Measurements from ENCODE around the gene TXLNA. TPM values are rescaled to one million over a fixed set of nuclear protein-coding genes. Genes with fewer than 3 reads are reported as not detected.
"Not testable (repeated sequence)": the region's sequence is repeated elsewhere in the genome, so short reads cannot be mapped to it uniquely, and the experiment has no call there.

The TXLNA gene
- total RNA-seq, 1 donor from 2014 or later = 54.1 TPM

GRCh38 chr1:32144033-32144432 is 35.4 kb upstream of the TXLNA start:
- Mint-ChIP-seq H3K27ac (no peak overlapping the region), H3K27me3 (no peaks in the 10 kb centered on the region), H3K4me3 (no peak overlapping the region), H3K9me3 (peaks cover 8% of the 10 kb centered on the region), H3K4me1 (peaks cover 46% of the 10 kb centered on the region), H3K36me3 (ENCODE audit: low read depth) (peaks cover 29% of the 10 kb centered on the region)
- DNase-seq (no peak), ATAC-seq (ENCODE audit: low read depth) (no peak)
- intact Hi-C loops (cut with micrococcal nuclease) = no loop called here
- POLR2A ChIA-PET = interaction anchor here (0.7 kb wide), 1 partner anchor 31 kb away, joined by 4 read pairs; no protein-coding TSS in a partner anchor
- CTCF ChIA-PET = no interaction called here
- no peak for TF ChIP-seq CTCF (IDR thresholded peaks at IDR 0.05)

GRCh38 chr1:32147799-32148198 is 31.7 kb upstream of the TXLNA start:
- POLR2A ChIA-PET; H3K27me3 Mint-ChIP-seq; DNase-seq; H3K9me3 Mint-ChIP-seq; CTCF ChIA-PET; H3K4me3 Mint-ChIP-seq; H3K27ac Mint-ChIP-seq; ATAC-seq (ENCODE audit: low read depth): not testable (repeated sequence)
- H3K4me1 Mint-ChIP-seq = peaks cover 27% of the 10 kb centered on the region
- peaks cover 27% of the 10 kb centered on the region for H3K36me3 Mint-ChIP-seq (ENCODE audit: low read depth)
- intact Hi-C loops (cut with micrococcal nuclease) = loop anchor here (5.0 kb wide), 1 partner anchor 40 kb away; the partner anchor contains the start of gene KPNA6

- H3K9me3 Mint-ChIP-seq = peaks cover 8% of the 10 kb centered on the region
- ChIA-PET CTCF (no interaction called here), POLR2A (no interaction called here)
- ATAC-seq (ENCODE audit: low read depth) = no peak
- TF ChIP-seq CTCF (IDR thresholded peaks at IDR 0.05) = no peak
- intact Hi-C loops (cut with micrococcal nuclease) = no loop called here
- no peak overlapping the region for H3K27ac Mint-ChIP-seq
- peaks cover 32% of the 10 kb centered on the region for H3K36me3 Mint-ChIP-seq (ENCODE audit: low read depth)
- no peak overlapping the region for H3K4me3 Mint-ChIP-seq
- no peaks in the 10 kb centered on the region for H3K27me3 Mint-ChIP-seq
- DNase-seq = no peak
- peaks cover 4% of the 10 kb centered on the region for H3K4me1 Mint-ChIP-seq
Observed at GRCh38 chr1:32150847-32151246, 28.6 kb upstream of the TXLNA start.

GRCh38 chr1:32151319-32151787 is 28.1 kb upstream of the TXLNA start:
- no peak overlapping the region for H3K27ac Mint-ChIP-seq
- CTCF ChIA-PET = no interaction called here
- H3K27me3 Mint-ChIP-seq = no peaks in the 10 kb centered on the region
- POLR2A ChIA-PET = no interaction called here
- TF ChIP-seq CTCF (IDR thresholded peaks at IDR 0.05) = no peak
- no peak for DNase-seq
- peaks cover 2% of the 10 kb centered on the region for H3K4me1 Mint-ChIP-seq
- ATAC-seq (ENCODE audit: low read depth) = no peak
- peaks cover 37% of the 10 kb centered on the region for H3K36me3 Mint-ChIP-seq (ENCODE audit: low read depth)
- H3K9me3 Mint-ChIP-seq = peaks cover 8% of the 10 kb centered on the region
- H3K4me3 Mint-ChIP-seq = no peak overlapping the region
- intact Hi-C loops (cut with micrococcal nuclease) = no loop called here

GRCh38 chr1:32159189-32159588 is 20.3 kb upstream of the TXLNA start:
- H3K4me3 Mint-ChIP-seq = no peak overlapping the region
- no peak for TF ChIP-seq CTCF (IDR thresholded peaks at IDR 0.05)
- H3K27ac Mint-ChIP-seq = no peak overlapping the region
- no peak for ATAC-seq (ENCODE audit: low read depth)
- ChIA-PET CTCF (no interaction called here), POLR2A (no interaction called here)
- DNase-seq = no peak
- no peaks in the 10 kb centered on the region for H3K4me1 Mint-ChIP-seq
- intact Hi-C loops (cut with micrococcal nuclease) = no loop called here
- H3K9me3 Mint-ChIP-seq = no peaks in the 10 kb centered on the region
- H3K36me3 Mint-ChIP-seq (ENCODE audit: low read depth) = peaks cover 88% of the 10 kb centered on the region
- no peaks in the 10 kb centered on the region for H3K27me3 Mint-ChIP-seq

- no peak overlapping the region for H3K27ac Mint-ChIP-seq
- no peak overlapping the region for H3K4me3 Mint-ChIP-seq
- CTCF ChIA-PET = interaction anchor here (0.9 kb wide), 1 partner anchor 17 kb away, joined by 3 read pairs; no protein-coding TSS in a partner anchor
- no peak for ATAC-seq (ENCODE audit: low read depth)
- POLR2A ChIA-PET = interaction anchor here (1.0 kb wide), 1 partner anchor 14 kb away, joined by 4 read pairs; no protein-coding TSS in a partner anchor
- no peak for DNase-seq
- H3K4me1 Mint-ChIP-seq = peaks cover under 1% of the 10 kb centered on the region
- no peaks in the 10 kb centered on the region for H3K9me3 Mint-ChIP-seq
- peaks cover 87% of the 10 kb centered on the region for H3K36me3 Mint-ChIP-seq (ENCODE audit: low read depth)
- no peaks in the 10 kb centered on the region for H3K27me3 Mint-ChIP-seq
- TF ChIP-seq CTCF (IDR thresholded peaks at IDR 0.05) = no peak
- intact Hi-C loops (cut with micrococcal nuclease) = no loop called here
Observed at GRCh38 chr1:32163405-32163804, 16.1 kb upstream of the TXLNA start.

- H3K4me1 Mint-ChIP-seq; H3K27me3 Mint-ChIP-seq; ATAC-seq (ENCODE audit: low read depth); H3K27ac Mint-ChIP-seq; H3K4me3 Mint-ChIP-seq; CTCF ChIA-PET; DNase-seq; H3K9me3 Mint-ChIP-seq; intact Hi-C loops (cut with micrococcal nuclease): not testable (repeated sequence)
- POLR2A ChIA-PET = interaction anchor here (0.7 kb wide), 1 partner anchor 207 kb away, joined by 4 read pairs; no protein-coding TSS in a partner anchor
- H3K36me3 Mint-ChIP-seq (ENCODE audit: low read depth) = peaks cover 82% of the 10 kb centered on the region
Observed at GRCh38 chr1:32165633-32166032, 13.8 kb upstream of the TXLNA start.
